ENCODE measurements around the gene GPRIN1.

Gene GPRIN1

DNA sequence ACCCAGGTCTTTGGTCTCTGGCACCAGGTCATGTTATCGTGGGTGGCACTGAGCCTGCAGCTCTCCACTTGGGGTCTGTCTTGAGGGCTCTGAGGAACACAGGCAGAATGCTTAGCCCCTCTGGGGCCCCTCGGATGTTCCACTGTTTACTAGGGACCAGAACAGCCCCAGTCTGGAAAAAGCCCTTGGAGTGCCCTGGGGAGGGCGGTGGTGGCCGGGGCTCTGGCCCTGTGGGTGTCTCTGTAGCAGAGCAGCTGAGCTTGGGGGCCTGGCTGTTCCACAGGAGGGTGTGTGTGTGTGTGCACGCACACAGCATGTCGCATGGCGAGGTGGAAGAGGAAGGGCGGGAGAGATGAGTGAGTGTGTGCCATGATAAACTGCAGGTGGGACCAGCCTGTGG is 15.4 kb downstream of the GPRIN1 start:
- no peak overlapping the region for H3K4me3 ChIP-seq (ENCODE audit: low read depth, low read length)
- TF ChIP-seq ZNF747 (tag by site-specific recombination; IDR thresholded peaks at IDR 0.05) (no peak), ZFHX2 (tag by site-specific recombination; conservative IDR thresholded peaks at IDR 0.05) (no peak), REPIN1 (tag by site-specific recombination; IDR thresholded peaks at IDR 0.05; ENCODE audit: low read depth) (no peak), GFI1B (tag by site-specific recombination; IDR thresholded peaks at IDR 0.05) (no peak), ZNF138 (tag by site-specific recombination; IDR thresholded peaks at IDR 0.05; ENCODE audit: borderline replicate concordance) (no peak), GLI4 (tag by site-specific recombination; IDR thresholded peaks at IDR 0.05) (no peak), ZBTB17 (tag by site-specific recombination; IDR thresholded peaks at IDR 0.05) (no peak), TCF7L2 (IDR thresholded peaks at IDR 0.05; ENCODE audit: borderline replicate concordance, low read depth, low read length) (no peak), ZNF140 (tag by site-specific recombination; IDR thresholded peaks at IDR 0.05) (no peak), ZNF404 (tag by site-specific recombination; IDR thresholded peaks at IDR 0.05) (no peak), ZNF350 (tag by site-specific recombination; IDR thresholded peaks at IDR 0.05) (no peak)
- TF ChIP-seq, protein P1, sequence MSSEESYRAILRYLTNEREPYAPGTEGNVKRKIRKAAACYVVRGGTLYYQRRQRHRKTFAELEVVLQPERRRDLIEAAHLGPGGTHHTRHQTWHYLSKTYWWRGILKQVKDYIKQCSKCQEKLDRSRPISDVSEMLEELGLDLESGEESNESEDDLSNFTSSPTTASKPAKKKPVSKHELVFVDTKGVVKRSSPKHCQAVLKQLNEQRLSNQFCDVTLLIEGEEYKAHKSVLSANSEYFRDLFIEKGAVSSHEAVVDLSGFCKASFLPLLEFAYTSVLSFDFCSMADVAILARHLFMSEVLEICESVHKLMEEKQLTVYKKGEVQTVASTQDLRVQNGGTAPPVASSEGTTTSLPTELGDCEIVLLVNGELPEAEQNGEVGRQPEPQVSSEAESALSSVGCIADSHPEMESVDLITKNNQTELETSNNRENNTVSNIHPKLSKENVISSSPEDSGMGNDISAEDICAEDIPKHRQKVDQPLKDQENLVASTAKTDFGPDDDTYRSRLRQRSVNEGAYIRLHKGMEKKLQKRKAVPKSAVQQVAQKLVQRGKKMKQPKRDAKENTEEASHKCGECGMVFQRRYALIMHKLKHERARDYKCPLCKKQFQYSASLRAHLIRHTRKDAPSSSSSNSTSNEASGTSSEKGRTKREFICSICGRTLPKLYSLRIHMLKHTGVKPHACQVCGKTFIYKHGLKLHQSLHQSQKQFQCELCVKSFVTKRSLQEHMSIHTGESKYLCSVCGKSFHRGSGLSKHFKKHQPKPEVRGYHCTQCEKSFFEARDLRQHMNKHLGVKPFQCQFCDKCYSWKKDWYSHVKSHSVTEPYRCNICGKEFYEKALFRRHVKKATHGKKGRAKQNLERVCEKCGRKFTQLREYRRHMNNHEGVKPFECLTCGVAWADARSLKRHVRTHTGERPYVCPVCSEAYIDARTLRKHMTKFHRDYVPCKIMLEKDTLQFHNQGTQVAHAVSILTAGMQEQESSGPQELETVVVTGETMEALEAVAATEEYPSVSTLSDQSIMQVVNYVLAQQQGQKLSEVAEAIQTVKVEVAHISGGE (tag by site-specific recombination; conservative IDR thresholded peaks at IDR 0.05; ENCODE audit: low read depth): no peak
- TF ChIP-seq, protein P2, sequence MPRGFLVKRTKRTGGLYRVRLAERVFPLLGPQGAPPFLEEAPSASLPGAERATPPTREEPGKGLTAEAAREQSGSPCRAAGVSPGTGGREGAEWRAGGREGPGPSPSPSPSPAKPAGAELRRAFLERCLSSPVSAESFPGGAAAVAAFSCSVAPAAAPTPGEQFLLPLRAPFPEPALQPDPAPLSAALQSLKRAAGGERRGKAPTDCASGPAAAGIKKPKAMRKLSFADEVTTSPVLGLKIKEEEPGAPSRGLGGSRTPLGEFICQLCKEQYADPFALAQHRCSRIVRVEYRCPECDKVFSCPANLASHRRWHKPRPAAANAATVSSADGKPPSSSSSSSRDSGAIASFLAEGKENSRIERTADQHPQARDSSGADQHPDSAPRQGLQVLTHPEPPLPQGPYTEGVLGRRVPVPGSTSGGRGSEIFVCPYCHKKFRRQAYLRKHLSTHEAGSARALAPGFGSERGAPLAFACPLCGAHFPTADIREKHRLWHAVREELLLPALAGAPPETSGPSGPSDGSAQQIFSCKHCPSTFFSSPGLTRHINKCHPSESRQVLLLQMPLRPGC (tag by site-specific recombination; IDR thresholded peaks at IDR 0.05): no peak
- TF ChIP-seq, protein P3, sequence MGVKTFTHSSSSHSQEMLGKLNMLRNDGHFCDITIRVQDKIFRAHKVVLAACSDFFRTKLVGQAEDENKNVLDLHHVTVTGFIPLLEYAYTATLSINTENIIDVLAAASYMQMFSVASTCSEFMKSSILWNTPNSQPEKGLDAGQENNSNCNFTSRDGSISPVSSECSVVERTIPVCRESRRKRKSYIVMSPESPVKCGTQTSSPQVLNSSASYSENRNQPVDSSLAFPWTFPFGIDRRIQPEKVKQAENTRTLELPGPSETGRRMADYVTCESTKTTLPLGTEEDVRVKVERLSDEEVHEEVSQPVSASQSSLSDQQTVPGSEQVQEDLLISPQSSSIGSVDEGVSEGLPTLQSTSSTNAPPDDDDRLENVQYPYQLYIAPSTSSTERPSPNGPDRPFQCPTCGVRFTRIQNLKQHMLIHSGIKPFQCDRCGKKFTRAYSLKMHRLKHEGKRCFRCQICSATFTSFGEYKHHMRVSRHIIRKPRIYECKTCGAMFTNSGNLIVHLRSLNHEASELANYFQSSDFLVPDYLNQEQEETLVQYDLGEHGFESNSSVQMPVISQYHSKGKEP (tag by site-specific recombination; IDR thresholded peaks at IDR 0.05): no peak
- CTCF ChIA-PET: no interaction called here

DNA sequence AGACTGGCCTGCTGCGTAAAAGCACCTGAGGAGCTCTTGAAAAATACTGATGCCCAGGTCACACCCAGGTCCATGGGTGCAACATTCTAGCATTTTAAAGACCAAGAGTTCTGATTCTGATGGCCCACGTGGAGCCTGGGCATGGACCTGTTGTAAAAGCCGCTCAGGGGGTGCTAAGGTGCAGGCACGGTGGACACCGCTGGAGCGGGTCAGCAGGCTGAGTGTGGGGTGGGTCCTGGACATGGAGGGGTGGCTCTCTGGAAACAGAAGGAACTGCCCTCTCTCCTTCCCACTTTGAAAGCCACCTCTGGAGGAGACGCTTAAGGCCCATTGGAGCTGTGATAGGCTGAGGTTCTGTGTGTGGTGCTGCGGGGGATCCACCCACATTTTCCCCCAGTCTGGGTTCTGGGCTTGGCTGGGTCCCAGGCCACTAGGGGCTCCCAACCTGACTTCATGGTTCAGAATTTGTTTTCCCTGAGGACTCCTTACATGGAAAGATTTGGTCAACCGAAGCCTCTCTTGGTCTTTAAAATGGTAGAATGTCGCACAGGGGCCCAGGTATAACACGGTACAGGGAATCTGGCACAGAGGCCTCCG is 16.6 kb downstream of the GPRIN1 start:
- Histone ChIP-seq H3K36me3 (ENCODE audit: control insufficient read depth in 2 of 2, insufficient read depth in 1 of 2, low read length in 2 of 2) (no peaks in the 10 kb centered on the region), H3K4me1 (ENCODE audit: control insufficient read depth, insufficient read depth, low read length) (no peaks in the 10 kb centered on the region), H3K27ac (ENCODE audit: extremely low read depth, low read depth, low read length) (no peak overlapping the region), H3K4me3 (ENCODE audit: low read depth, low read length) (no peak overlapping the region), H3K9me3 (ENCODE audit: control insufficient read depth, insufficient read depth, low read depth, low read length) (no peaks in the 10 kb centered on the region)
- ChIA-PET POLR2A (no interaction called here), CTCF (no interaction called here)
- no peak for TF ChIP-seq ZNF596 (tag by site-specific recombination; IDR thresholded peaks at IDR 0.05)
- TF ChIP-seq ZNF19 (tag by site-specific recombination; IDR thresholded peaks at IDR 0.05; ENCODE audit: low read depth): no peak
- TF ChIP-seq, protein P4, sequence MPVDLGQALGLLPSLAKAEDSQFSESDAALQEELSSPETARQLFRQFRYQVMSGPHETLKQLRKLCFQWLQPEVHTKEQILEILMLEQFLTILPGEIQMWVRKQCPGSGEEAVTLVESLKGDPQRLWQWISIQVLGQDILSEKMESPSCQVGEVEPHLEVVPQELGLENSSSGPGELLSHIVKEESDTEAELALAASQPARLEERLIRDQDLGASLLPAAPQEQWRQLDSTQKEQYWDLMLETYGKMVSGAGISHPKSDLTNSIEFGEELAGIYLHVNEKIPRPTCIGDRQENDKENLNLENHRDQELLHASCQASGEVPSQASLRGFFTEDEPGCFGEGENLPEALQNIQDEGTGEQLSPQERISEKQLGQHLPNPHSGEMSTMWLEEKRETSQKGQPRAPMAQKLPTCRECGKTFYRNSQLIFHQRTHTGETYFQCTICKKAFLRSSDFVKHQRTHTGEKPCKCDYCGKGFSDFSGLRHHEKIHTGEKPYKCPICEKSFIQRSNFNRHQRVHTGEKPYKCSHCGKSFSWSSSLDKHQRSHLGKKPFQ (tag by site-specific recombination; IDR thresholded peaks at IDR 0.05): no peak
- TF ChIP-seq, protein P5, sequence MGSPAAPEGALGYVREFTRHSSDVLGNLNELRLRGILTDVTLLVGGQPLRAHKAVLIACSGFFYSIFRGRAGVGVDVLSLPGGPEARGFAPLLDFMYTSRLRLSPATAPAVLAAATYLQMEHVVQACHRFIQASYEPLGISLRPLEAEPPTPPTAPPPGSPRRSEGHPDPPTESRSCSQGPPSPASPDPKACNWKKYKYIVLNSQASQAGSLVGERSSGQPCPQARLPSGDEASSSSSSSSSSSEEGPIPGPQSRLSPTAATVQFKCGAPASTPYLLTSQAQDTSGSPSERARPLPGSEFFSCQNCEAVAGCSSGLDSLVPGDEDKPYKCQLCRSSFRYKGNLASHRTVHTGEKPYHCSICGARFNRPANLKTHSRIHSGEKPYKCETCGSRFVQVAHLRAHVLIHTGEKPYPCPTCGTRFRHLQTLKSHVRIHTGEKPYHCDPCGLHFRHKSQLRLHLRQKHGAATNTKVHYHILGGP (tag by site-specific recombination; IDR thresholded peaks at IDR 0.05): no peak
- TF ChIP-seq, protein P6, sequence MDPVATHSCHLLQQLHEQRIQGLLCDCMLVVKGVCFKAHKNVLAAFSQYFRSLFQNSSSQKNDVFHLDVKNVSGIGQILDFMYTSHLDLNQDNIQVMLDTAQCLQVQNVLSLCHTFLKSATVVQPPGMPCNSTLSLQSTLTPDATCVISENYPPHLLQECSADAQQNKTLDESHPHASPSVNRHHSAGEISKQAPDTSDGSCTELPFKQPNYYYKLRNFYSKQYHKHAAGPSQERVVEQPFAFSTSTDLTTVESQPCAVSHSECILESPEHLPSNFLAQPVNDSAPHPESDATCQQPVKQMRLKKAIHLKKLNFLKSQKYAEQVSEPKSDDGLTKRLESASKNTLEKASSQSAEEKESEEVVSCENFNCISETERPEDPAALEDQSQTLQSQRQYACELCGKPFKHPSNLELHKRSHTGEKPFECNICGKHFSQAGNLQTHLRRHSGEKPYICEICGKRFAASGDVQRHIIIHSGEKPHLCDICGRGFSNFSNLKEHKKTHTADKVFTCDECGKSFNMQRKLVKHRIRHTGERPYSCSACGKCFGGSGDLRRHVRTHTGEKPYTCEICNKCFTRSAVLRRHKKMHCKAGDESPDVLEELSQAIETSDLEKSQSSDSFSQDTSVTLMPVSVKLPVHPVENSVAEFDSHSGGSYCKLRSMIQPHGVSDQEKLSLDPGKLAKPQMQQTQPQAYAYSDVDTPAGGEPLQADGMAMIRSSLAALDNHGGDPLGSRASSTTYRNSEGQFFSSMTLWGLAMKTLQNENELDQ (tag by site-specific recombination; IDR thresholded peaks at IDR 0.05; ENCODE audit: low read depth): no peak
- TF ChIP-seq ZBTB8A (tag by site-specific recombination; IDR thresholded peaks at IDR 0.05): no peak
- no peak for TF ChIP-seq ZNF366 (tag by site-specific recombination; conservative IDR thresholded peaks at IDR 0.05)

More for the DNA sequence above, 15.4 kb downstream of the GPRIN1 start:
- Histone ChIP-seq H3K27ac (ENCODE audit: extremely low read depth, low read depth, low read length) (no peak overlapping the region), H3K4me1 (ENCODE audit: control insufficient read depth, insufficient read depth, low read length) (no peaks in the 10 kb centered on the region), H3K36me3 (ENCODE audit: control insufficient read depth in 2 of 2, insufficient read depth in 1 of 2, low read length in 2 of 2) (peaks cover 0 to 7% of the 10 kb centered on the region in 2 experiments; a peak in 1 of 3 replicates), H3K9me3 (ENCODE audit: control insufficient read depth, insufficient read depth, low read depth, low read length) (no peaks in the 10 kb centered on the region)
- POLR2A ChIA-PET: interaction anchor here (0.7 kb wide), 1 partner anchor 22 kb away, joined by 4 read pairs; no protein-coding TSS in a partner anchor
